ENCODE results near the gene RAET1E. TPM values are rescaled to one million over a fixed set of nuclear protein-coding genes. Genes with fewer than 3 reads are reported as not detected.

The RAET1E gene
- total RNA-seq, 1 donor from 2014 or later = 0.19 TPM

- H3K27ac ChIP-seq (replicated peaks) = no peak overlapping the region
- DNase-seq = no peak
- intact Hi-C loops (cut with micrococcal nuclease) = no loop called here
These were observed 9.3 kb downstream of the RAET1E start for GRCh38 chr6:149888659-149889058.

GRCh38 chr6:149888093-149888492 is 9.8 kb downstream of the RAET1E start:
- Histone ChIP-seq H3K36me3 (no peaks in the 10 kb centered on the region), H3K4me1 (peaks cover 7% of the 10 kb centered on the region), H3K27me3 (ENCODE audit: low read depth) (no peaks in the 10 kb centered on the region), H3K4me3 (no peak overlapping the region), H3K27ac (replicated peaks) (no peak overlapping the region), H3K9me3 (replicated peaks) (no peaks in the 10 kb centered on the region)
- intact Hi-C loops (cut with micrococcal nuclease) = no loop called here
- no peak for DNase-seq
- no peak for TF ChIP-seq CTCF (IDR thresholded peaks at IDR 0.05; ENCODE audit: borderline replicate concordance)

More at GRCh38 chr6:149888659-149889058, 9.3 kb downstream of the RAET1E start:
- TF ChIP-seq CTCF (IDR thresholded peaks at IDR 0.05; ENCODE audit: borderline replicate concordance) = no peak
- Histone ChIP-seq H3K4me1 (peaks cover 7% of the 10 kb centered on the region), H3K9me3 (replicated peaks) (no peaks in the 10 kb centered on the region), H3K36me3 (no peaks in the 10 kb centered on the region), H3K4me3 (no peak overlapping the region), H3K27me3 (ENCODE audit: low read depth) (no peaks in the 10 kb centered on the region)

GRCh38 chr6:149887343-149887742 is 10.6 kb downstream of the RAET1E start:
- Histone ChIP-seq H3K36me3 (no peaks in the 10 kb centered on the region), H3K27me3 (ENCODE audit: low read depth) (no peaks in the 10 kb centered on the region), H3K4me1 (peaks cover 7% of the 10 kb centered on the region), H3K4me3 (no peak overlapping the region), H3K9me3 (replicated peaks) (no peaks in the 10 kb centered on the region), H3K27ac (replicated peaks) (no peak overlapping the region)
- DNase-seq = no peak
- no peak for TF ChIP-seq CTCF (IDR thresholded peaks at IDR 0.05; ENCODE audit: borderline replicate concordance)
- intact Hi-C loops (cut with micrococcal nuclease) = no loop called here

GRCh38 chr6:149885888-149886287 is 12.0 kb downstream of the RAET1E start:
- no peaks in the 10 kb centered on the region for H3K27me3 ChIP-seq (ENCODE audit: low read depth)
- no peak for DNase-seq
- intact Hi-C loops (cut with micrococcal nuclease) = no loop called here
- H3K27ac ChIP-seq (replicated peaks) = no peak overlapping the region
- no peaks in the 10 kb centered on the region for H3K9me3 ChIP-seq (replicated peaks)
- H3K4me3 ChIP-seq = no peak overlapping the region
- no peaks in the 10 kb centered on the region for H3K36me3 ChIP-seq
- peaks cover 7% of the 10 kb centered on the region for H3K4me1 ChIP-seq
- TF ChIP-seq CTCF (IDR thresholded peaks at IDR 0.05; ENCODE audit: borderline replicate concordance) = no peak

- DNase-seq = no peak
- intact Hi-C loops (cut with micrococcal nuclease) = no loop called here
- Histone ChIP-seq H3K4me1 (peaks cover 7% of the 10 kb centered on the region), H3K36me3 (no peaks in the 10 kb centered on the region), H3K9me3 (replicated peaks) (no peaks in the 10 kb centered on the region), H3K27ac (replicated peaks) (no peak overlapping the region), H3K4me3 (no peak overlapping the region), H3K27me3 (ENCODE audit: low read depth) (no peaks in the 10 kb centered on the region)
- TF ChIP-seq CTCF (IDR thresholded peaks at IDR 0.05; ENCODE audit: borderline replicate concordance) = no peak
These were observed 13.3 kb downstream of the RAET1E start for GRCh38 chr6:149884617-149885016.

- no peak for TF ChIP-seq CTCF (IDR thresholded peaks at IDR 0.05; ENCODE audit: borderline replicate concordance)
- Histone ChIP-seq H3K9me3 (replicated peaks) (no peaks in the 10 kb centered on the region), H3K4me1 (peaks cover 7% of the 10 kb centered on the region), H3K36me3 (no peaks in the 10 kb centered on the region), H3K27me3 (ENCODE audit: low read depth) (no peaks in the 10 kb centered on the region), H3K27ac (replicated peaks) (no peak overlapping the region), H3K4me3 (peak overlapping the region; percentile 18)
- intact Hi-C loops (cut with micrococcal nuclease) = no loop called here
- DNase-seq = no peak
These were observed 13.7 kb downstream of the RAET1E start for GRCh38 chr6:149884215-149884614.
